Spleen (tissue), 11 donors: ENCODE measurements around the gene PEAK1. TPM values are rescaled to one million over a fixed set of nuclear protein-coding genes. Genes with fewer than 3 reads are reported as not detected.

Experiments
- DNase-seq: peaks from one replicate; pipeline ENCODE4 v3.0.0-alpha.2; 2020
- H3K27ac ChIP-seq, 8 donors: fragments of 200-600 bp; sonication (generic) in 7 of 8; 1 replicate in 4 of 8; 2 replicates in 4 of 8; pipeline versions ENCODE4 v1.5.0 to v1.8.0; 2016 to 2021; ENCODE audit warnings: inconsistent platforms in 4 of 8, mild to moderate bottlenecking in 4 of 8, moderate library complexity in 1 of 8
- H3K27me3 ChIP-seq, 7 donors: fragments of 200-600 bp; sonication (generic) in 6 of 7; replicated peaks in 1 of 7; 1 replicate in 4 of 7; 2 replicates in 3 of 7; pipeline versions ENCODE4 v1.5.0 to v1.8.0; 2016 to 2021; ENCODE audit warnings: inconsistent platforms in 3 of 7, mild to moderate bottlenecking in 1 of 7
- H3K36me3 ChIP-seq, 6 donors: fragments of 200-600 bp; sonication (generic) in 5 of 6; 1 replicate in 4 of 6; 2 replicates in 2 of 6; pipeline versions ENCODE4 v1.5.0 to v1.8.0; 2016 to 2021; ENCODE audit warnings: inconsistent platforms in 2 of 6
- H3K4me1 ChIP-seq, 6 donors: fragments of 200-600 bp; sonication (generic) in 5 of 6; 1 replicate in 3 of 6; 2 replicates in 3 of 6; pipeline versions ENCODE4 v1.5.0 to v1.8.0; 2016 to 2021; ENCODE audit warnings: inconsistent platforms in 3 of 6
- H3K4me3 ChIP-seq, 8 donors: fragments of 200-600 bp; sonication (generic) in 7 of 8; 1 replicate in 4 of 8; 2 replicates in 4 of 8; pipeline versions ENCODE4 v1.5.0 to v1.8.0; 2016 to 2021; ENCODE audit warnings: inconsistent platforms in 4 of 8, mild to moderate bottlenecking in 4 of 8, moderate library complexity in 2 of 8
- H3K9me3 ChIP-seq, 8 donors: fragments of 200-600 bp; sonication (generic) in 7 of 8; 1 replicate in 4 of 8; 2 replicates in 4 of 8; pipeline versions ENCODE4 v1.5.0 to v1.8.0; 2016 to 2021; ENCODE audit warnings: inconsistent platforms in 4 of 8
- CTCF ChIP-seq, 11 experiments: fragments of 200-600 bp in 7 of 11; fragments of 450-650 bp in 4 of 11; sonication (generic) in 4 of 11; IDR thresholded peaks in 8 of 11; conservative IDR thresholded peaks in 3 of 11; 1 replicate in 7 of 11; 2 replicates in 4 of 11; pipeline versions ENCODE4 v1.4.0 to v1.8.0; 2016 to 2021; ENCODE audit warnings: antibody characterized with exemption in 11 of 11, inconsistent platforms in 4 of 11, mild to moderate bottlenecking in 1 of 11
- POLR2A ChIP-seq, 3 donors: fragments of 450-650 bp; IDR thresholded peaks; one replicate each; pipeline ENCODE4 v1.5.1; 2017; ENCODE audit warnings: antibody characterized with exemption in 3 of 3, mild to moderate bottlenecking in 1 of 3
- POLR2AphosphoS5 ChIP-seq, 3 donors: sonication (generic); formaldehyde crosslinking; IDR thresholded peaks; one replicate each; pipeline ENCODE4 v1.5.1; 2017; ENCODE audit warnings: antibody characterized with exemption in 3 of 3
- WGBS, 5 donors: extraction: QIAGEN DNeasy Blood & Tissue Kit in 3 of 5; methylation state at CpG; one replicate each; pipeline versions ENCODE4 v1.1.5 to v1.1.7; 2013 to 2018; 5-methylcytosine and 5-hydroxymethylcytosine counted together
- intact Hi-C: fragments of 100-400 bp; cut with DNase I; formaldehyde crosslinking; loops from one replicate; pipeline ENCODE4 v1.15.0; 2023; ENCODE audit warnings: low total_unique reads
- polyA plus RNA-seq, 3 donors: library from polyadenylated mRNA; stranded (reverse); fragments of 200-250 nt; gene quantifications; one replicate each; pipeline ENCODE4 v1.2.1, GENCODE V29; 2013
- total RNA-seq, 7 donors: library from RNA; depleted of rRNA in 3 of 7; stranded (reverse); fragments of >200 nt in 3 of 7; fragmentation: NEBNext Ultra II Directional in 4 of 7; extraction: Animal tissue kit (Norgen Biotek cat#: 25700) in 4 of 7; gene quantifications; one replicate each; pipeline versions ENCODE4 v1.1.0 to v1.2.1, GENCODE V29; 2016 to 2021
- donor health status: healthy with polysubstance abuse.
- donor health status: DM: no; HTN: no; CAD: no; lungs with moderate emphysema.
- donor health status: DM: no; HTN: no; CAD: no.
- donor health status: Bipolar disorder and iron deficiency.
- donor health status: healthy.
- donor health status: DM: no; HTN: no; CAD: no.
- donor health status: DM: yes; HTN: yes; CAD: no.

The PEAK1 gene
- total and polyA plus RNA-seq, 10 donors = 5.0 to 415 (median 175) TPM

GRCh38 chr15:77327844-77328529 lies 91.9 kb downstream of the PEAK1 start:
- Histone ChIP-seq H3K27me3 (no peaks in the 10 kb centered on the region), H3K4me1 (peaks cover 0 to 4% (median 0%) of the 10 kb centered on the region in 6 donors), H3K9me3 (no peaks in the 10 kb centered on the region), H3K4me3 (no peak overlapping the region), H3K27ac (no peak overlapping the region), H3K36me3 (peaks cover 0 to 3% (median 0%) of the 10 kb centered on the region in 6 donors)
- 79 to 86% (median 85%) methylated on average over 3 of the region's 3 CpGs for WGBS, 5 donors
- no peak for DNase-seq
- intact Hi-C loops = no loop called here
- no peak for TF ChIP-seq CTCF (IDR thresholded peaks at IDR 0.05 in 8 of 11, conservative IDR thresholded peaks at IDR 0.05 in 3 of 11)
- TF ChIP-seq POLR2AphosphoS5 (IDR thresholded peaks at IDR 0.05) = no peak
- TF ChIP-seq POLR2A (IDR thresholded peaks at IDR 0.05) = no peak

GRCh38 chr15:77327168-77327567 lies 92.7 kb downstream of the PEAK1 start:
- Histone ChIP-seq H3K4me1 (peaks cover 0 to 4% (median 0%) of the 10 kb centered on the region in 6 donors), H3K27me3 (no peaks in the 10 kb centered on the region), H3K36me3 (peaks cover 0 to 3% (median 0%) of the 10 kb centered on the region in 6 donors), H3K27ac (no peak overlapping the region), H3K4me3 (no peak overlapping the region), H3K9me3 (no peaks in the 10 kb centered on the region)
- no peak for DNase-seq
- intact Hi-C loops = no loop called here
- TF ChIP-seq POLR2AphosphoS5 (IDR thresholded peaks at IDR 0.05) = no peak
- TF ChIP-seq CTCF (IDR thresholded peaks at IDR 0.05 in 8 of 11, conservative IDR thresholded peaks at IDR 0.05 in 3 of 11) = no peak
- no peak for TF ChIP-seq POLR2A (IDR thresholded peaks at IDR 0.05)
- WGBS, 5 donors = 91 to 99% (median 92%) methylated on average over 2 of the region's 2 CpGs

- no peaks in the 10 kb centered on the region for H3K9me3 ChIP-seq
- H3K36me3 ChIP-seq = peaks cover 0 to 3% (median 0%) of the 10 kb centered on the region in 6 donors
- H3K27me3 ChIP-seq = no peaks in the 10 kb centered on the region
- H3K4me3 ChIP-seq = no peak overlapping the region
- H3K4me1 ChIP-seq = peaks cover 0 to 4% (median 0%) of the 10 kb centered on the region in 6 donors
- TF ChIP-seq POLR2AphosphoS5 (IDR thresholded peaks at IDR 0.05) = no peak
- no peak for TF ChIP-seq CTCF (IDR thresholded peaks at IDR 0.05 in 8 of 11, conservative IDR thresholded peaks at IDR 0.05 in 3 of 11)
- TF ChIP-seq POLR2A (IDR thresholded peaks at IDR 0.05) = no peak
- WGBS, 5 donors = 87 to 94% (median 93%) methylated on average over 2 of the region's 2 CpGs
- no peak overlapping the region for H3K27ac ChIP-seq
- intact Hi-C loops = no loop called here
- no peak for DNase-seq
Observed at GRCh38 chr15:77326366-77326765, 93.5 kb downstream of the PEAK1 start.

GRCh38 chr15:77312523-77312922 lies 107.4 kb downstream of the PEAK1 start:
- WGBS, 5 donors = 74 to 95% (median 93%) methylated on average over 1 of the region's 1 CpG
- H3K4me1 ChIP-seq = peaks cover 0 to 21% (median 8%) of the 10 kb centered on the region in 6 donors
- H3K36me3 ChIP-seq = no peaks in the 10 kb centered on the region
- no peak overlapping the region for H3K27ac ChIP-seq
- H3K4me3 ChIP-seq = no peak overlapping the region
- no peak for TF ChIP-seq POLR2AphosphoS5 (IDR thresholded peaks at IDR 0.05)
- no peak for TF ChIP-seq POLR2A (IDR thresholded peaks at IDR 0.05)
- TF ChIP-seq CTCF (IDR thresholded peaks at IDR 0.05 in 8 of 11, conservative IDR thresholded peaks at IDR 0.05 in 3 of 11) = no peak
- no peaks in the 10 kb centered on the region for H3K9me3 ChIP-seq
- DNase-seq = no peak
- H3K27me3 ChIP-seq = no peaks in the 10 kb centered on the region
- intact Hi-C loops = no loop called here
